GM18499 (cell line): Measurements from ENCODE around the gene MIR17HG.
A peak's percentile ranks its signal among the peaks of the same experiment; 100 is the strongest.

Experiments used
- ATAC-seq: cut with Tn5 transposase; IDR thresholded peaks from one replicate; pipeline ENCODE4 v1.9.1; 2021; ENCODE audit warnings: moderate number of reproducible peaks; ENCODE audit not compliant: insufficient read depth, unreplicated experiment

Gene MIR17HG

DNA sequence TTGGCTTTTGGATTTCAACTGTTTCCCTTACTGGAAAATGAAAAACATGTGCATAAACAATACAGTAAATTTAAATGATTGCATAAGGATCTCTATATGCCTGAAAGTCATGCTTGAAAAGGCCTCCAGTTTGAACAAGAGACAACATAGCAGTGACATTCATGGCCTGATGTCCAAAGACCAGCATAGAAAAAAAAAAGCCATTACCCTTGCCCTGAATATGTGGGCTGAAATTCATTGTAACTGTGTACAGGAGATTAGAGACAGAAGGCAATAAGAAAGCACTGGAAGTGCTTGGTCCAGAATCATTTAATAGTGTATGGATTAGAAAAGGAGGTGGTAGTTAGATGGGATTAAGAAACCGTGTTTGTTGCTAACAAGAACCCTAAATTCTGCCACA, 15.4 kb downstream of the MIR17HG start:
- ATAC-seq, result no peak

DNA sequence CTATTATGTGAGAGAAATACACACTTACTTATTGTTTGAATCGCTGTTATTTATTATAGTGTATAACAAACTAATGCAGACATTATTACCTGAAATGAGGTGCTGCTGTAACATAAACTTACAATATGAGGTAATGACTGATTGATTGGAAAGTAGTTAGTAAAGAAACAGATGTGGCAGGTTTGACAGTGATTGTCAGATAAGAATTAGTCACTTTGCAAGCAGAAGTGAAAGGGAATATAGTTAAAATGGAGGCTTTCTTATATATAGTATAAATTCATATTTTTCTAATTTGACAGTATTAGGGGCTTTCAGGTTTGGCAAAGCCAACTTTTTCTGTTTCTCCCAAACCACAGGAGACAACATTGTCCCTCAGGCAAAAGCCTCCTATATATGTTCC, 20.6 kb downstream of the MIR17HG start:
- ATAC-seq, result no peak

DNA sequence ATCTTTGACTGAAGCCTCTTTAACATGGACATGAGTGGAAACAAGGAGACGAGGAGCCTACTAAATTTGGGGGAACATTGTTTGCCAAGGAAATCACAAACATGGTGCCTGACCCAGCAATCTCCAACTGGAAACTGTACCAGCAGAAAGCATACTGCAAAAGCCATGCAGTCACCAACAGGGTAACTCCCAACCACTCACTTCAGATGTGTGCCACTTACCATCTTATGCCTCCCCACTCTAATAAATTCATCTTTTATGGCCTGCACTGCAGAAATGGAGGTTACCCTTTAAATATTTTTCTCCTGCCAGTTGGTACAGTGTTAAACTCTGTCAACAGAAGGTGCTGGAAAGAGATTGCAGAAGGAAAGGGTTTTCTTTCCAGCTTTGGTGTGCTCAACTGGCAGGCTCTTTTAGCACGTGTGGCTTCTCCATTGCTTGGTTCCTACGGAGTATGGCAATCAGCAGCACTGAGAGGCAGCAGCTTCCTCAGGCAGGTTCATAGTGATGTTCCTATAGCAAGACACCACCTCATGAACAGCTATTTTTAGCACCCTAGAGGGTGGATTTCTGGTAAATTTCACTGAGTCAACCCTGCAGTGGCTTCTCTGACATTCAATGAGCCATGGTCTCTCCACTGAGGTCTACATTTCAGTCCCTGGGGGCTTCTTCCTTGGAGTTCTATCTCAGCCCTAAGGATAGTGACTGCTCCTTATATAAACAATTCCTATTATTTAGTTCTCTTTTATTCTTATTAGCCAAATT, 21.4 kb downstream of the MIR17HG start:
- ATAC-seq, result no peak

DNA sequence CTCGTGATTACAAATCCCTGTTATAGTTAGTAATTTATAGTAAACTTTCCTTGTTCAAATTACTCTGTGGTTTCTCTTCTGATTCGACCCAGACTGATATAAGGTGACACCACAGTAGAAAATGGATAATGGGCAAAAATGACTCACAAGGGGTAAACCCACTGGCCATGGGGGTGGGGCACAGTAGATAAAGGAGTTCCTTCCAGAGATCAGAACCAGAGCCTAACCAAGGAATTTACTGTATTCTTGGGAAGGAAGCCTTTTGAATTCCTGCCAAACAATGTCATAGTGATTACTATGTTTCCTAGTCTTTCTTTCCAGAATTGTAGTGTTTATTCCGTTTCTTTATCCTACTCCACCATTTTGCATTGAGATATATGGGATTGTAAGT, 21.9 kb downstream of the MIR17HG start:
- ATAC-seq, result no peak

DNA sequence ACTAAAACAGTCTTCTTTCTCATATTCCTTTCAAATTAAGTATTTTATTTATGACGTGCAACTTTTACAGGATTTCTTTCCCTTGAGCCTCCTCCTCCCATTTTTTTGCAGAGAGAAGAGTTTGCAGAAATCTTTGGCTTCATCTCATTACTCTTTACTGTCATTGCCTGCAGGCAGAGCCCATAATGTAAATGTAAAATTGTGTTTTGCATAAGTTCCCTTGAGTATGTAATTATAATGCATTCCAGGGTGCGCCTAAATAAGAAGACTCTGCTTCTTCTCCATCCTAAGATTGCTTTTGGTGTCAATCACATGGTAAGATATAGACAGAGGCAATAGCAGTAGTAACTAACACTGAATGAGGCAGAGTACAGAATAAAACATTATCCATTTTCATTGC, 23.0 kb downstream of the MIR17HG start:
- ATAC-seq, result no peak

DNA sequence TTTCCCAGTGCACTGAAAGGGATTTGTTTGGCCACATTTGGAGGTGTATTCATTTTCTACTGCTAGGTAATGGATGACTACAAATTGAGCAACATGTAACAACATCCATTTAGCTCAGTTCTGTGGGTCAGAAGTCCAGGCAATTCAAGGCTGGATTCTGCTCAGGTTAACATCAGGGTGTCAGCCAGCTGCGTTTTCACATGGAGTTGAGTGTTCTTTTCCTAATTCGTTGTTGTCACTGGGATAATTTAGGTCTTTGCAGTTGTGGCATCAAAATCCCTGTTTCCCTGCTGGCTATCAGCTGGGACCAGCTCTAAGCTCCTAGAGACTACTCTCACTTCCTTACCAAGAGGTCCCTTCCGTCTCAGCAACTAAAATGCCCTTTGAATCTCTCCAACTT, 25.4 kb downstream of the MIR17HG start:
- no peak for ATAC-seq

DNA sequence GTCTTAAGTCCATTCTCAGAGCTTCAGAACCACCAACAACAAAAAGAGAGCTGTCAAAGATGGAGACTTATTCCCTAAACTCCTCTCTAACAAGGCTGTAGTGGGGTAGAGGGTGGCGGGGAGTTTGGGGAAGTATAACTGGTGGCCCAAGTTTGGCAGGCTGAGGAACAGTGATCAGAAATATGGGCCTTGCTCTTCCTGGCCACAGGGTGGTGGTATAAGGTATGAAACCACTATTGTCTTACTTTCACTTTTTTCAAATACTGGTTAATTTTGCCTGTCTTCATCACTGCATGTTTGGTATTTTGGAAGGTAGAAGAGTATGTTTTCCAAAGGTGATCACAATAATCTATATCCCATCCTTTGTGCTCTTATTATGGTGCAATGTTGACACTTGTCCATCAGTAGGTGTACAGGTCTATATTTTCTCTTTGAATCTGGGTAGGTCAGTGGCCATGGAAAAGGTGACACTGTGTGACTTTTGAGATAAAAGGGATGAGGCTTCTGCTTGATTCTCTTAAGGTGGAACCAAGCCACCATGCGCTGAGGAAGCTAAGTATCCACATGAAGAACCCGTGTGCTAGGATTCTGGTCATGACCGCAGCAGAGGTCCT, 27.7 kb downstream of the MIR17HG start:
- peak; percentile 94 for ATAC-seq

DNA sequence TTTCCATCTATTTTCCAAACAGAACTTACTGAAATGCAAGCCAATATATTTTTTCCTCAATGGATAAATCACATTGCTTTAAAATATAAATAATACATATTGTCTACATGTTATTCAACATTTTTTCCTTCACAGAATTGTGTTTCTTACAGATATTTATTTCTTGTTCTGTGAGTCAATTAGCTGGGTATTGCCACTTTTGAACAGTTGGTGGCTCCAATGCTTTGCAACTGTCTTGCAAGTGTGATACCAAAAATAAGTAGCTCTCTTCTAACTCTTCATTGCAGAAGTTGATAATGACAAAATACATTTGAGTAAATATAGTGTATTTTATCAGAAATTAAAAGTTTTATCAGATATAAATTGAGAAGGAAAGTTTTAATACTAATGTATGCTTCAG, 33.9 kb downstream of the MIR17HG start:
- no peak for ATAC-seq

DNA sequence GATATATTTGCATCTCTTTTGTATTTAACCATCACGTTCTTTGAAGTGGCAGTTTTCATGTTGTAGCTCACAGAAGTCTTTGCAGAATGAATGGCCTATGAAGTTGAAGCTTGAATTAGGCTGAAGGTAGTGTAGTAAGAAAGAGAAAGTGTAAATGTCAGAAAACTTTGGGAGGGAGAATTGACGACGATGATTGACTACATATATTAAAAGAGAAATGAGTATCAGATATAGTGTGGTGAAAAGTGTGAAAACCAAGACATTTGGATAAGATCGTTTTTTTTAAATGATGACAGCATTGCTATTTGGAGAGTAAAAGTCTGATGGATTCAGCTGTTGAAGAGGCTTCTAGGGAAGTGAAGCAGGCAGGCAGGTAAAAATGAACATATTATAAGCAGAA, 36.3 kb downstream of the MIR17HG start:
- no peak for ATAC-seq

DNA sequence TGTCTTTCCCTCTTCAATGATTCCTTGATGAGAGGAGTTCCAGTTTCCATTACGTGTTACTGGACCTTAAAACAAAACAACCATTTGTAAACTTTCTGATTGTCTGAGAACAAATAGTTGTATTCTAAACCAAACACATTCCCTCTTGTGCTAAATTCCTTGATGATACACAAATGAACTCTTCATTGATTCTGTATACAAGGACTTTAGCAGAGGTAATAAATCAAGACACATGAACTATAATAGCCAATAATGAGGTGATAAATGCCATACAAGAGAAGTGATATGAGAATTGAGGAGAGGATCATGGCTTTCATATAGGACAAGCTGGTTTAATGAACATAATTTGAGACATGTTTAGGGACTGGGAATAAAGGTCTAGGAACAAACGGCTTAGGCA, 37.4 kb downstream of the MIR17HG start:
- no peak for ATAC-seq

DNA sequence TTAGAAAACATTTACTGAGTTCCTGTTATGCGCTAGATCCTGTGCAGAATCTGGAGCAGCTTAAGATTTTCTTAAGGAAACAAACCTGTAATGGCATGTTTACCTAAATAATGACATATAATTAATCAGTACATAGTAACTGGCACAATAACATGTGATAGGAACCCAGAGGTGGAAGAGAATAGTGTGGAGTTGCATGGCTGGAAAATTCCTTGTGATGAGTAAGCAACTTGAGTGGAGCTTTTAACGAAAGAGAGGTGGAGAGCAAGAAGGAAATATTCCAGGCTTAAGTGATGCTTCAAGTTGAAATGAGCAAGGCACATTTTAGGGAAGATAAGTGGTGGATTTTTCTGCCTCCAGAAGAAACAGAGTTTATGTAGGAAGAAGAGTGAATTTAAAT, 41.7 kb downstream of the MIR17HG start:
- ATAC-seq, result no peak

DNA sequence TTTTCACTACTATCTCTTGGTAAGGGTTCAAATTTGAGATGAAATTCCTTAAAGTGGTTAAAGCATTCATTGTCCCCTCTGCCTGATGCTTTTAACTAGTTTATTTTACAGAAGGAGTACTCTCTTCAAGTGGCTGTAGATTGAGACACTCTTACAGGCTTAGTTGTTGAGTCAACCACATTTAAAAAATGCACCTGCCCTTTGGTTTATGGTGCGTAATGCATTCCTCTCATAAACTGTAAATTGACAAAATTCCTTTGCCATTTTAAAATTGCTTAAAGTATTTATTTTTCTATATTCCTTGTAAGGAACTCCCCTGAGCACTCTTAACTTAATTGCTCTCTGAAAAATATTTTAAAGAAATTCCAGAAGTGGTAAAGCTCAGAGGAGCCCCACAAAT, 50.1 kb downstream of the MIR17HG start:
- no peak for ATAC-seq

DNA sequence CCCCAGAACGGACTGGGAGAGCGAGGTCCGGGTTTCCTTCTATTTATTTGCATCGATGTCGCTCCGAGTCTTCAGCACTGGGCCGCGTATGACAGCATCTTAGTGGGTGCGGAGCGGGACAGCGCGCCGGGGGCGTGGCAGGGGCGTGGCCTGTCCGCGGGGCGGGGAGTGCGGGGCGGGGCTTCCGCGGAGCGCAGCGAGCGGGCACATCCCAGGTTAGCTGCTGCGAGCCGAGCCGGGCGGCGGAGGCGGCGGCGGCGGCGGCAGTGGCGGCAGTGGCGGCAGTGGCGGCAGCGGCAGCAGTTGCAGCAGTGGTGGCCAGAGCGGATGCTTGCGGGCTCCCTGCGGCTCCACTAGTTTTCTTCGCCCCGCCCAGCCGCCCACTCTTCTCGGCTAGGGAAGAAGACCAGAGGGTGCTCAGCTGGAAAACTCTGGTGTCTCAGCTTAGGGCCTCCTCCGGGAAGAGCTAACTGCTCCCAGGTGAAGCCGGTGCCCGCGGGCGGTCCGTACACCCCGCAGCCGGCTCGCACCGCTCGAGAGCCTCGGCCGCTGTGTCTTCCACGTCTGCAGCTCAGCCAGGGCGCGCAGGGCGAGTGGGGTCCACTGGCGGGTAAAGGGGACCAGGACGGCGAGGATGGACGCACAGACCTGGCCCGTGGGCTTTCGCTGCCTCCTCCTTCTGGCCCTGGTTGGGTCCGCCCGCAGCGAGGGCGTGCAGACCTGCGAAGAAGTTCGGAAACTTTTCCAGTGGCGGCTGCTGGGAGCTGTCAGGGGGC, 51.1 kb downstream of the MIR17HG start, which contains the start of gene GPC5:
TSS of gene GPC5 (plus strand) at position 209 of the 776 bp plus-strand sequence.
- peak; percentile 94 for ATAC-seq

DNA sequence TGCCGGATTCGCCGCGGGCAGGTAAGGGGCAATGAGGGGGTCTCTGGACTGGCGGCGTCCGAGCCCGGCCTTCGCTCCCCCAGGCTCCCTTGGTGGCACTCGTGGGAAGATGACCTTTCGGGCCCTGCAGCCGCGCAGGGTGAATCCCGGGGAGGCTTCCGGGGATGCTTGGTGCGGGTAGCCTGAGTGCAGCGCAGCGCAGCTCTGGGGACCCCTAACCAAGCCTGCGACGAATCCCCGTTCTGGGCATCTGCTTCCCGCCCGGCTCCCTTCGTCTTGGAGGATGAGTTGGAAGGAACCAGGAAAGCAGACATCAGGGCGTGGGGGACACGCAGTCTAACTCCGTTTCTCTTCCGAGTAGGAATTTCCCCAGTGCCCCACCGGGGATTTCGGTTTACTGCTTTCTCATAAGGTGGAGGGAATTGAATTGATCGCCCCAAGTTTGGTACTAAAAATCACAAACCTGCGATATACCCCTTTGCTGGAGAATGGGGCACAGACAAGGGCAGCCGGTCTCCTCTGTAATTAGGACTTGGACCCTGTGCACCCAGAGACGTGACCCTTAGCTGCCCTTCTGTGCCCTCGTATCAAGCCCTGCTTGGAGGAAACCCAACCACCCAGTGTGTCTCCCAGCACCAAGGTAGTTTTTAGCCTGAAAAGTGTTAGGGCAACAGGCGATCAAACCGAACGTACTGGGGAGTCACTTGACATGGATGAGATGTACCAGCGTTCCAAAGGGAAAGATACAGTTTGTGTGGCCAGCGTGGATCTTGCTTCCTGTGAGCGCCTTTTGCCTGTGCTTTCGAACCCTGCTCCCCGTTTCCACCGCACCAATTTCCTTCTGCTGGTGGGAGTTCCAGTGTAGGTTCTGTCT, 51.9 kb downstream of the MIR17HG start:
- ATAC-seq, result no peak

DNA sequence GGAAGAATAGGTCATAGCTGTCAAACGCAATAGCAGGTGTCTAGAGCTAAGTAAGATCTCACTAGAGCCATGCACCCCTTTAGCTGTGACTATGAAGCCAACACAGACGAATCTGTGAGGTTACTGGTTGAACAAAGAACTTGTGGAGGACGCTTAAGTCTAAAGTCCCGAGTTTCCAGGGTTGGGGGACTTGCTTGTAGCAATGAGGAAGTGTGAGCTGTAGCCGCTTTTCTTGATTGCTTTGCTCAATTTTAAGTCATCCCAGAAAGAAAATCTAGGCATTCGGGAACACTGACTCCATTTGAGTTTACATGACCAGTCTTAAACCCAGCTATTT, 52.5 kb downstream of the MIR17HG start:
- no peak for ATAC-seq

DNA sequence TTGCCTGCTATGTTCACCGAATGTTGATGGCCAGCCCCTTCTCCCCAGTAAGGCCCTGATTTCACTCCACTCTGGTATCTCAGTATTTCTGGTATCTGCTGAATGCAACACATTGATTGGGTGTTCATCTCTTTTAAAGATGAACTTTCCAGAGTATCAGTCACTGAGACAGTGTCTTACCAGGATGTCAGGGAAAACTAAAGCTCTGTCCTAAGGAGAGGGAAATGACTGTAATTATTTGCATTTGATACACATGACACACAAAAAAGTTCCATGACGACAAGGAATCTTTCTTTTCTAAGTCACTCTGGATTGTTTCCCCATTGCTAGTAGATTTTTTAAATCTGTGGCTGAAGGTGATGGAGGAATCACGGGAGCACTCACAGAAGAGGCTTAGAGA, 53.2 kb downstream of the MIR17HG start:
- no peak for ATAC-seq

DNA sequence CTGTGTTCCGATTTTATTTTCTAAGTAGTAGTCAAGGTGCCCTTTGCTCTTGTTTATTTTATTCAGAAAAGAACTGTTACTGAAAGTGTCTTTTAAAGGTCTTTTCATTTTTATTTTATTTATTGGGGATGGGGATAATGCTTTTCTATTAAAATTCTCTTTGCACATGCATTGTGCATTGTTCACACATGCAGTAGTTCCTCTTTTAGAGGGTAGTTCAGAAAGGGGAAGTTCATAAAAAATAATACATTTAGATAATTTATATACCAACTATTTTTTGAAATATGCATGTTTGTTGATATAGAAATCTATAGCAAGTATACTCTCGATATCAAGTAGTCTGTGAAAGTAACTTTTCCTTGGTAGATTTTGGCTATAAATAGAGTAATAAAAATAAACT, 54.4 kb downstream of the MIR17HG start:
- no peak for ATAC-seq
